Activated CD8-positive, alpha-beta memory T cell treated with anti-CD3 and anti-CD28 coated beads for 24 hours (primary cell): ENCODE data around the gene HBEGF.

Experiments used
- DNase-seq: peaks from one replicate; pipeline ENCODE4 v3.0.0-alpha.2; 2020

Gene HBEGF, protein sequence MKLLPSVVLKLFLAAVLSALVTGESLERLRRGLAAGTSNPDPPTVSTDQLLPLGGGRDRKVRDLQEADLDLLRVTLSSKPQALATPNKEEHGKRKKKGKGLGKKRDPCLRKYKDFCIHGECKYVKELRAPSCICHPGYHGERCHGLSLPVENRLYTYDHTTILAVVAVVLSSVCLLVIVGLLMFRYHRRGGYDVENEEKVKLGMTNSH

DNA sequence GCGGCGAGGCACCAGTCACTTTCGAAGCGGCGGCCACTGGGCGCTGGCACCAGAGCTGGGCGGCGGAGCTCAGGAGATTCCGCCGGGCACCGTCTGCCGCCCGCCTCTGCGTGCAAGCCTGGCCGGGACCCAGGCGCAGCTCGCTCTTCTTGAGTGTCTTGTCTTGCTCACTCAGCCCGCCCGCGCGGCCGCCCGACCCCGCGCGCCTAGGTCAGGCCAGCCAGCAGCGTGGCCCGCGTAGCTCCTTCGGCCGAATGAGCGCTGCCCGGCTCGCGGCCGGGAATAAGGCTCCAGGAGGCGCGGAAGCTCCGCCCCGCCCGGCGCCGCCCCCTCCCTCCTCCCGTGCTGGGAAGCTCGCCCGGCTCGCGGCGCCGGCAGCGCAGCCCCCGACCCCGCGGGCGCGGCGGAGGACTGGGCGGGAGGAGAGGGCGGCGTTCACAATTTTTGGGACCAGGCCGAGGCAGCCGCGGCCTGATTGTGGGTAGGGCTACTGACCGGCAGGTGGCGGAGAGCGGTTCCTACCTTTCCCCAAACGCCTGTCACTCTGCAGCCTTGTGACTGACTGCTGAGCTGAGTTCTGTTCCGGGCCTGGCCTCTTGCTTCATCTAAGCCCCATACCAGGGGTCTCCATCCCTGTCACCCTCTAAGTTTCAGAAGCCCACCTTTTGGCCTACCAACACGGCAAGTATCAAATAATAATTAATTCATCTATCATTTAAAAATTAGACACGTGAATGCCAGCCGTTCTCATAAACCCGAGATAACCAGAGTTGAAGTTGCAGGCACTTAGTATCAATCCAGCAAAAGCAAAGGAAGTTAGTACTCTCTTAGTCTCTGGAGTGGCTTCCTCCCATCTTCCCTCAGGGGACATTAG, at the start of gene HBEGF:
Gene HBEGF, minus strand, starts transcription at position 256 of the 874 bp plus-strand sequence. CDS start 275 bp downstream, outside the sequence.
- DNase-seq, result peak; percentile 80

DNA sequence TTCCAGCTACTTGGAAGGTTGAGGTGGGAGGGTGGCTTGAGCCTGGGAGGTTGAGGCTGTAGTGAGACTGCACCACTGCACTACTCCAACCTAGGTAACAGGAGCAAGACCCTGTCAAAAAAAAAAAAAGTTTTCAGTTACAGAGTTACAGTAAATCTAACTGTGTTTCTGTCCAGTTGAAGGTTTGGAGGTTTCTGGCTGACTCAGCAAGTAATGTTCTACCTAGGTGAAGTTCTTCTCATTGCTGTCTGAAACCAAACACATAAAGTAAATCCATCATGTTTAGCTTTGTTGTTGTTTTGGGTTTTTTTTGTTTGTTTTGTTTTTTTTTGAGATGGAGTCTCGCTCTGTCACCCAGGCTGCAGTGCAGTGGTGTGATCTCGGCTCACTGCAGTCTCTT, 47.3 kb upstream of the HBEGF start:
- no peak for DNase-seq

DNA sequence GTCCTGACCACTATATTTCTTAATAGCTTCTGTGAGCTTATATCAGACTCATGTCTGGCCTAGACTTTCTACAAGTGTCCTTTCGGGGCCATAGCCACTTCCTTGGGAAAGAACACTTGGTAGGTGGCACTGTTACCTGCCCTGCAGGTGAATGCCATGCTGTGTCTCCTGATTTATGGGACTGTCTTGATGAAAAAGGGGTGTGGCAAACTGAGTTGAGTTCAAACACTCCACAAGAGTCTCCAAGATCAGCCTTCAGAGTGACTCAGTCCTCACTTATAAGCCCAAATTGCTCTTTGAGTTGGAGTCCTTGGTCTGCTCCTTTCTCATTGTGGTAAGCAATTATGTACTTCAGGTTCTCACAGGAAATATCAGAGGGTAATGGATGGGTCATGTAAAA, 45.3 kb upstream of the HBEGF start:
- no peak for DNase-seq

DNA sequence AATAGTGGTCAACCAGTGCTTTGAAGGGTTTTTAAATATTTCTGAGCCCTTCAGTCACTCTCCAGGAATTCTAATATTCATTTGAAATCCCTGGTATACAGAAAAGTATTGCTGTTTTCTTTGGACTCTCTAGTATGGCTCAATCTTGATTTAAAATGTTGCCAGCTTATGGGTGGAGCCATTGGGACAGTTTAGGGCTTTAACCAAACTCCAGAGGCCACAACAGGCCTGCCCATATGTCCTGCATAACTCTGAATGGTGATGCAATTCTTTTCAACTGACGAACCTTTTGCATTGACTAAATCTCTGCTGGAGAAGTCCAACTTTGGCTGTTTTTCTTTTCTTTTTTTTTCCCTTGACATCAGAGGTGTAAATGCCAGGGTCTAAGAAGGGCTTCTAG, 44.9 kb upstream of the HBEGF start:
- DNase-seq, result no peak

DNA sequence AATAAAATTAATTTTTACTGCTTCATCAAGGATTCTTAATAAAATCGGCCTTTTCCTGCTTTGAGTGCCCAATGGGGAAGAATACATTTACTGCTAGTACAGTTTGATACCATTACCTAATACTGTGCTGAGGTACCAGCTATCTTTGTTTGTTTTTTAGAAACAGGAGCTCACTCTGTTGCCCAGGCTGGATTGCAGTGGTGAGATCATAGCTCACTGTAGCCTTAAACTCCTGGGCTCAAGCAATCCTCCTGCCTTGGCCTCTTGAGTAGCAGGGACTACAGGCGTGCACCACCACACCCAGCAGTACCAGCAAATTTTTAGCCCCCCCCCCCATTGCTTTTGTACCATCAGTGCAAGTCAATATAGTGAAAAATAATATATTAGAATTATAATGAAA, 41.6 kb upstream of the HBEGF start:
- DNase-seq, result no peak

DNA sequence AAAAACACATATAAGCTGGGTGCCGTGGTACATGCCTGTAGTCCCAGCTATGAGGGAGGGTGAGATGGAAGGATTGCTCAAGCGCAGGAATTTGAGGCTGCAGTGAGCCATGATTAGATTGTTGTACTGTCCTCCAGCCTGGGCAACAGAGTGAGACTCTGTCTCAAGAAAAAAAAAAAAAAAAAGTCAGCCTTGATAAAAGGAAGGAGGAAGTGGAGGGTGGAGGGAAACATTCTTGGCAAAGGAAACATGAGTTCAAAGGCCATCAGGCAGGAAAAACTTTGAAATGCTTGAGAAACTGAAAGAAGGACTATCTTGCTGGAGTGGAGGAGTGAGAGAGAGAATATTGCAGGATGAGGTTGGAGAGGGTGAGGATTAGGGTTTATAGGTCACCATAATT, 36.9 kb upstream of the HBEGF start:
- no peak for DNase-seq

DNA sequence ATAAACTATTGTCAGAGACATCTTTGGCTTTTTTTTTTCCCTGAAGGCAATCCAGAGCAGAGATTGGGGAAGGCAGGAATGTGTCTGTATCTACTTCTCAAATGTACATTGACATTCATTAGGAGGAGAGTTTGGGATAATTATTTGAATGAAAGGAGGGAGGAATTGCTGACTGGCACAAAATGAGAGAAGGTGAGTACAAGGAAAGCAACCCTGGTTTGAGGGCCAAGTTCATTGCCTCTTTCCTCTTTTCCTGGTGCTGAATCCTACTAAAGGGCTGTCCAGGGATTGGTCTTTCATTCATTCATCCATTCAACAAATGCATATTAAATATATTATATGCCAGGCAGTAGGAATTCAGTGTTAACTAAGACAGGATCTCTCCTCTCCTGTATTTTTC, 36.5 kb upstream of the HBEGF start:
- DNase-seq, result no peak

DNA sequence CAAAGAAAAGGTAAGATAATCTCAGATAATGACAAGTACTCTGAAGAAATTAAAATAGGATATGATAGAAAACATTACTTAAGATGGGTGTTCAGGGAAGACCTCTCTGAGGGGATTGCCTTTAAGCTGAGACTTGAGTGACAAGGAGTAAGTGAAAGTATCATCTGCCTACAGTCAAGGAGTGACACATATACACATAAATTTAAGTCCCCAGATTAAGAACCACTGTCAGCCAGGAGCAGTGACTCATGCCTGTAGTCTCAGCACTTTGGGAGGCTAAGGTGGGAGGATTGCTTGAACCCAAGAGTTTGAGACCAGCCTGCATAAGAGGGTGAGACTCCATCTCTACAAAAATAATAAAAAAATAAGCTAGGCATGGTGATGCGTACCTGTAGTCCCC, 35.6 kb upstream of the HBEGF start:
- DNase-seq, result no peak

DNA sequence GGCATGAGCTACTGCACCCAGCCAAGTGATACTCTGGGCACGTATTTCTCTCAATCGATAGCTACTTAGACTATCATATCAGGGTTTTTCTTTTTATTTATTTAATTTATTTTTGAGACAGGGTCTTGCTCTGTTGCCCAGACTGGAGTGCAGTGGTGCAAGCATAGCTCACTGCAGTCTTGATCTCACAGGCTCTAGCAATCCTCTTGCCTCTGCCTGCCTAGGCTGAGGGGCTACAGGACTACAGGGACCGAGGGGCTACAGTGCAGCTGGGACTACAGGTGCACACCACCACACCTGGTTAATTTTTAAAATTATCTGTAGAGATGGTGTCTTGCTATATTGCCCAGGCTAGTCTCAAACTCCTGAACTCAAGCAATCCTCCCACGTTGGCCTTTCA, 34.9 kb upstream of the HBEGF start:
- DNase-seq, result no peak

DNA sequence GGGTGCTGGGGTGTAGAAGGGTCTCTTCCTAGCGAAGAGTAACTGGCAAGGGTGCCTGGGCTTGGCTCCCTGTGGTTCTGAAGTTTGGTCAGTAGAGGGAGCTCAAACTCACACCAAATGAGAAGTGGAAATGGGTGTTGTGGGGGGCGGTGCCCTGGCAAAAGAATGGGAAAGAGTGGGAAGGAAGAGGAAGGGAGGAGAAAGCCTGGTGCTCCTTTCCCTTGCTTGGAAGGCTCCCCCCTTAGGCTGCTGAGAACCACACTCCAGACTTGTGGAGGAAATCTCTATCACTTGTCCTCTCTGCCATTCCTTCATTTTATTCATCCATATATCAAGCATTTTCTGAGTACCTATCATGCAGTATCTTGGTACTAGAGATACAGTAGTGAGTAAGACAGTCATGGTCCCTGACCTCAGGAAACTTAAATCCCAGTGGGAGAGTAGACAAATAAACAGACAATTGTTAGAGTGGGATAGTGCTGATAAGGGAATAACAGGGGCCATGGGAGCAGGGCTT, 26.6 kb upstream of the HBEGF start:
- DNase-seq, result peak; percentile 73

DNA sequence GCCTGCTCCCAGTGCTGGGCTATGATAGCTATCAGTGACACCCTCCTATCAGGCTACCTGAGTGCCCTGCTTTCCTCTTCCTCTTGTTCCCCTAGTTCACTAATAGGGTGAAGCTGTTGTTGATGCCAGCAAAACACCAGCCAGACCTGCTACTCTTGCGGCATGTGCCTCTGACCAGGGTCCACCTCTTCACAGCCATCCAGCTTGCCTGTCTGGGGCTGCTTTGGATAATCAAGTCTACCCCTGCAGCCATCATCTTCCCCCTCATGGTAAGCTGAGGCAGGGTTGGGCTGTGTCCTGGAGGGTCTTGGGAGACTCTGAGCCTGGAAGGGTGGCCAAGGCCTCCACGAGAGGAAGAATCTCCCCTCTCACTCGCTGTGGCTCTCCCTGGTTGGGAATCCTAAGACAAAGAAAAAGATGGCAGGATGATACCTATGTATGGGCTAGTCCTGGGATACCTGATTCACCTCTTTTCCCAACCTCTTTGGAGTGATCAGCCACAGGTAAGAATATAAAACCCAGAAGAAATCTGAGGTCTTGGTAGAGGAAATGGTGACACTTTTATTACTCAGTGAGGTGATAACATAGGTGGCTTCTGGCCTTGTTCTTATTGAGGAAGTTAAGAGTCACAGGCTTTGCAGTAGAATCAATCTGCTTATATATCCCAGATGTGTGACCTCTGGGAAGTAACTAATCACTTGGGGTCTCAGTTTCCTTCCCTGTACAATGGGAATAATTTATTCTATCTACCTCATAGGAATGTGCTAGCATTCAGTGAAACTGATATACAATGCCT, 25.2 kb upstream of the HBEGF start:
- no peak for DNase-seq

DNA sequence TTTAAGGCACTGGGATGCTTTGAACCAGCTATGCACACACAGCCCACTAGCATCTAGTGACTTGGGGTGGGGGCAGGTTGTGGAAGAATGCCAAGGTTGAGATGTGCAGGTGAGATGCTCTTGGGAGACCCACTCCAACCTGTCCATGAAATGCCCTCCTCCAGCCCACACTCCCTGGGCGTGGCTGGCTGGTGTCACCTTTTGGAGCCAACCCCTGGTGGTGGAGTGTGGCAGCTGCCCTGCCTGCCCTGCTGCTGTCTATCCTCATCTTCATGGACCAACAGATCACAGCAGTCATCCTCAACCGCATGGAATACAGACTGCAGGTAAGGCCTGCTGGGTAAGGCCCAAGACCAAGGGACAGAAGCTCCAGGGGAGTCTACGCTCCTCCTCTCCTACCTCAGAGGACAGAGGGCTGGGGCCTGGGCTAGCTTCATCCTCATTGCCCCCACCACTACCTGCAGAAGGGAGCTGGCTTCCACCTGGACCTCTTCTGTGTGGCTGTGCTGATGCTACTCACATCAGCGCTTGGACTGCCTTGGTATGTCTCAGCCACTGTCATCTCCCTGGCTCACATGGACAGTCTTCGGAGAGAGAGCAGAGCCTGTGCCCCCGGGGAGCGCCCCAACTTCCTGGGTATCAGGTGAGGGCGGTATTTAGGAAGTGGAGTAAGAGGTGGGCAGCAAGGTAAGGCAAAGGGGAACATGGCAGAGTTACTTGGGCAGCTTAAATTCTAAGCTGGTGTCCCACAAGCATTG, 21.0 kb upstream of the HBEGF start:
- no peak for DNase-seq

DNA sequence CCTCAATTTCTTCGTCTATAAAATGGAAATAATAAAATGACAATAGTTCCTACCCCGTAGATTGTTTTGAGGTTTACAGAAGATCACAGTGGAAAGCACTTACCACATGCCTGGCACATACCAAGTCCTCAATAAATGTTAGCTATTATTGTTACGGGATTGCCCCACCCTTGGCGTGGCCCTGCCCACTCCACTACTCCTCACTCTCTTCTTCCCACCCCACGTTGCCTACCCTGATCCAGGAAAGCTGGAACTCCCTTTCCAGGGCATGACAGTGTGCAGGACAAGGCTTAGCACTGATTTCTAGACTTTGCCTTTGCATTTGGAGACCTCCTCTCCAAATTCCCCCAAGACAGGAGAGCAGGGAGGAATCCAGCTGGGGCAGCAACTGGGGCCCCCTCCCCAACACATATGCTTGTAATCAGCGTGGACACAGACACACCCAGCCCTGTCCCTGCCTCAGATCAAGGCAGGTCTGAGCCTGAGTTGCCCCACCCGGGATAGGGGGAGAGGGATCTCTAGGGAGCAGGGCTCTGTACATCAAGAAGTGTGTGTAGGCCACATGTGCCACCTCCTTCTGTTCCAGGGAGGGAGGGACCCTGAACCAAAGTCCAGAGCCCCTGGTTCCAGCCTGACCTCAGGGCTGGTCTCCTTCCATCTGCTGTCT, 20.3 kb upstream of the HBEGF start:
- DNase-seq, result no peak

DNA sequence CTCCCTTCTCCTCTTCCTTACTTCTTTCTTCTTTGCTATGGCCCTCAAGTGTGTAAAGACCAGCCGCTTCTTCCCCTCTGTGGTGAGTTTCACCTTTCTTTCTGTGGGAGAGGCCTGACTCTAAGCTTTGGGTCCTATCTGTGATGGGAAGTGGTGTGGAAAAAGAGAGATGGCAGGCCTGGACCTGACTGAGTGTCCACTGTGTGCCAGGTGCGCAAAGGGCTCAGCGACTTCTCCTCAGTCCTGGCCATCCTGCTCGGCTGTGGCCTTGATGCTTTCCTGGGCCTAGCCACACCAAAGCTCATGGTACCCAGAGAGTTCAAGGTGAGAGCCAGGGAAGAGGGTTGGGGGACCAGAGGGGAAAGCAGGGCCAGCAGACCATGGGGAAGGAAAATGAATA, 19.5 kb upstream of the HBEGF start:
- DNase-seq, result no peak

DNA sequence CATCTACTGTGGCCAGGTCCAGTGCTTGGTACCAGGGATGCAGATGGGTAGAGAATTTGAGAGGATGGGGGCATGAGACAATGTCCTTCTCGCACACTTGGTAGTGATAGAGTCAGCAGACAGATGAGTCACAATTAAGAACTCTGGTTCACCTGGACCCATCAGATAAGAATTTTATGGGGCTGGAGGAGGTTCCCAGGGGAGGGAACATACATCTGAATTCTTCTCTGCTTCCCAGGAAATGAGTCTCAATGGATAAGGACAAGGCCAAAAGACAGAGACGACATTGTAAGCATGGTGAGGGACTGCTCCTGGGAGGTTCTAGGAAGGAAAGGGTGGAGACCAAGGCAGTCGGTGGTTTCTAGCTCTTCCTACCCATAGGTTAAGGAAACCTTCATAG, 18.9 kb upstream of the HBEGF start:
- no peak for DNase-seq

DNA sequence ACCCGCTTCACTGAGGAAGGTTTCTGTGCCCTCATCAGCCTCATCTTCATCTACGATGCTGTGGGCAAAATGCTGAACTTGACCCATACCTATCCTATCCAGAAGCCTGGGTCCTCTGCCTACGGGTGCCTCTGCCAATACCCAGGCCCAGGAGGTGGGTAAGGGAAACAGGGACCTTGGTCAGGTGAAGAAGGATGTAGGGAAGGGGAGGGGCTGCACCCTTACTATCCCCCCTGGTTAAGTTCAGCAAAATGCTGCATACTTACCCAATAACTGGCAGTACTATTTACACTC, 18.0 kb upstream of the HBEGF start:
- DNase-seq, result no peak

DNA sequence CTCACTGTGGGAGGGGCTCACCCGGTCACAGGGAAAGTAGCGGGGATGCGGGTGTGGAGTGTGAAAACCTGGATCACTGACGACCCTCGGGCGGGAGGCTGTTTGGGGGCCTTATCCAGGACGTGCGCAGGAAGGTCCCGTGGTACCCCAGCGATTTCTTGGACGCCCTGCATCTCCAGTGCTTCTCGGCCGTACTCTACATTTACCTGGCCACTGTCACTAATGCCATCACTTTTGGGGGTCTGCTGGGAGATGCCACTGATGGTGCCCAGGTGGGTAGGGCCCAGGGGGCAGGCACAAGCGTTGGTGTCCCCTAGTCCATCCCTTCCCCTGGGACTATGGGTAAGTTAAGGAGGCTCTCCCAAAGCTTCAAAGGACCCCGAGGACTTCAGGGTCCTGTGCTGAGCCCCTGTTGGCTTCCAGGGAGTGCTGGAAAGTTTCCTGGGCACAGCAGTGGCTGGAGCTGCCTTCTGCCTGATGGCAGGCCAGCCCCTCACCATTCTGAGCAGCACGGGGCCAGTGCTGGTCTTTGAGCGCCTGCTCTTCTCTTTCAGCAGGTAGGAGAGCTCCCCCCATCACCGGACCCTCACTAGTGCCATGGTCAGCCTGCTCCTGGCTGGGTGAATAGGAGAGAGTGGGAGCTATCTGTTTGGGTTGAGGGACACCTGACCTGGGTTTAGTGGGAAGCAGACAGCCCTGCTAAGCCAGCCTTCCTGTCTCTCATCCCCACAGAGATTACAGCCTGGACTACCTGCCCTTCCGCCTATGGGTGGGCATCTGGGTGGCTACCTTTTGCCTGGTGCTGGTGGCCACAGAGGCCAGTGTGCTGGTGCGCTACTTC, 17.4 kb upstream of the HBEGF start:
- no peak for DNase-seq

DNA sequence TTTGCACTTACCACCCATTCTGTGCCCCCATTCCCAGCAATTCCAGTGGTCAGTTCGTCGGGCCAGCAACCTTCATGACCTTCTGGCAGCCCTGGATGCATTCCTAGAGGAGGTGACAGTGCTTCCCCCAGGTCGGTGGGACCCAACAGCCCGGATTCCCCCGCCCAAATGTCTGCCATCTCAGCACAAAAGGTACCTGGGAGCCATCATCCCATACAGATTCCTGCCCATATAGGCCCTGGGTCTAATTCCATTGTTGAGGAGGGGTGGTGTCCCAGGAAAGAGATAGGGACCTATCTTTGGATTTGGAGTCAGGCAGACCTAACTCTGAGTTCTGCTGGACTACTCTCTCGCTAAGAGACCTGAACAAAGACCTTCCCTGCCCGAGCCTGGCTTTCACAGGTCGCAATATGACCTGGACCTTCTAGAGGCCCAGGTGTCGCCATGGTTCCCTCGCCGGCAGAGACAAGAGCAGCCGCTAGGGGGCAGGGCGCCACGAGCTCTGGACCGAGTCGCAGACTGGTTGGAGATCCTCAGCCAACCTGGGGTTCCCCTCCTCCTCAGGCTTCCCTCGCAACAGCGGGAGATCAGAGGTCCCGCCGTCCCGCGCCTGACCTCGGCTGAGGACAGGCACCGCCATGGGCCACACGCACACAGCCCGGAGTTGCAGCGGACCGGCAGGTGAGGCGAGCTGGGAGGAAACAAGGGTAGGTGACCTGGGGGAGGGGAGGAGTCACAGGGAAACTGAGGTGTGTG, 16.6 kb upstream of the HBEGF start:
- peak; percentile 95 for DNase-seq

DNA sequence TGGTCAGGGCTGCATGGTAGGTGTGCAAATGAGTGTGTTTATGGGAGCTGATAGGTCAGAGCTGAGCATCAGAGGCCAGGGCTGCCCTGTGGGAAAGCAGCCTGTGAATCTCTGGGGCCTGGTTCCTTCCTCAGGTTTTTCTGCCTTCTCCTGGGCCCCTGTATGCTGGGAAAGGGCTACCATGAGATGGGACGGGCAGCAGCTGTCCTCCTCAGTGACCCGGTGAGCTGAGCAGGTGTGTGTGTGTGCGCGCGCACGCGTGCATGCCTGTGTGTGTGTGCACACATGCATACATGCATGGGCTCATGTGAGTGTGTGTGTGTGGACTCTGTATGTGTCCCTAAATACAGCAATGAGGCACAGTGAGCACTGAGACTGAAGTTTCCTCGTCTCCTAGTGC, 15.9 kb upstream of the HBEGF start:
- no peak for DNase-seq

DNA sequence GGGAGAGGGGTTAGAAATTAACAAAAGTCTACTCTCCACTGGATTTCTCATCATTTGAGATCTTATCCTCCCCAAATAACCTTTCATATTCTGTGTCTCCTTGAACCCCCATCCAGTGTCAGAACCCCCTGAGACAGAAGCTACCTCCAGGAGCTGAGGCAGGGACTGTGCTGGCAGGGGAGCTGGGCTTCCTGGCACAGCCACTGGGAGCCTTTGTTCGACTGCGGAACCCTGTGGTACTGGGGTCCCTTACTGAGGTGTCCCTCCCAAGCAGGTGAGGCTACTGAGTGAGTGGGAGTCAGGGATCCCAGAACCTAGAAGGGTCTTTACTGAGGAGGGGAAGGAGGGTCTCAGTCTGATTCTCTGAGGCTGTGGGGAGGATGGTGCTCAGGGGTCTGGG, 15.5 kb upstream of the HBEGF start:
- DNase-seq, result no peak
